Activated CD4-positive, CD25-positive, alpha-beta regulatory T cell treated with anti-CD3 and anti-CD28 coated beads, Interleukin-2, amount 50 U/mL, for 24 hours (primary cell): ENCODE data around the gene INTU.
"Not testable (repeated sequence)": the region's sequence is repeated elsewhere in the genome, so short reads cannot be mapped to it uniquely, and the experiment has no call there.

Experiments used
- ATAC-seq, 2 donors: fragments of 150-1000 bp; cut with Tn5 transposase; one replicate each; pipeline ENCODE4 v1.10.0; 2021; ENCODE audit warnings: mild to moderate bottlenecking in 1 of 2, moderate library complexity in 1 of 2

The INTU gene

DNA sequence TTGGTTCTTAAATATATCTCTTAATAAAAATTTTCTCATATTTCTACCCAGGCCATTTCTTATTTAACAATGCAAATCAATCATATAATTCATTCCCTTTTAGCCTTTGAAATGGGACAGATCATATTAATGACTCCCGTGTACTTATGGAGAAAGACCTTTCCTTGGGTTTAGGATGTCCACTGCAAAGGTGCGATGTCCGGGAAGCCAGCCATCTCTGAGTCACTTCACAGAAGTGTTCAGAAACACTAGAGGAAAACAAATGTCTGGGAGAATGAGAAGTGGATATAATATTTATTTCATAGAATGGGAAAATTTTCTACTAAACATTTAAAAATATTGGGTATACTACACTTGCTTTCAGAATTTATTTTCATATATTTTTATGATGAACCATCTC is 15.3 kb downstream of the INTU start:
- no peak for ATAC-seq

DNA sequence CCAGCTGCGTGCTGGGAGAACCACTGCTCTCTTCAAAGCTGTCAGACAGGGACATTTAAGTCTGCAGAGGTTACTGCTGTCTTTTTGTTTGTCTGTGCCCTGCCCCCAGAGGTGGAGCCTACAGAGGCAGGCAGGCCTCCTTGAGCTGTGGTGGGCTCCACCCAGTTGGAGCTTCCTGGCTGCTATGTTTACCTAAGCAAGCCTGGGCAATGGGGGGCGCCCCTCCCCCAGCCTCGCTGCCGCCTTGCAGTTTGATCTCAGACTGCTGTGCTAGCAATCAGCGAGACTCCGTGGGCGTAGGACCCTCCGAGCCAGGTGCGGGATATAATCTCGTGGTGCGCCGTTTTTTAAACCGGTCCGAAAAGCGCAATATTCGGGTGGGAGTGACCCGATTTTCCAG is 22.8 kb downstream of the INTU start:
- not testable (repeated sequence) for ATAC-seq

DNA sequence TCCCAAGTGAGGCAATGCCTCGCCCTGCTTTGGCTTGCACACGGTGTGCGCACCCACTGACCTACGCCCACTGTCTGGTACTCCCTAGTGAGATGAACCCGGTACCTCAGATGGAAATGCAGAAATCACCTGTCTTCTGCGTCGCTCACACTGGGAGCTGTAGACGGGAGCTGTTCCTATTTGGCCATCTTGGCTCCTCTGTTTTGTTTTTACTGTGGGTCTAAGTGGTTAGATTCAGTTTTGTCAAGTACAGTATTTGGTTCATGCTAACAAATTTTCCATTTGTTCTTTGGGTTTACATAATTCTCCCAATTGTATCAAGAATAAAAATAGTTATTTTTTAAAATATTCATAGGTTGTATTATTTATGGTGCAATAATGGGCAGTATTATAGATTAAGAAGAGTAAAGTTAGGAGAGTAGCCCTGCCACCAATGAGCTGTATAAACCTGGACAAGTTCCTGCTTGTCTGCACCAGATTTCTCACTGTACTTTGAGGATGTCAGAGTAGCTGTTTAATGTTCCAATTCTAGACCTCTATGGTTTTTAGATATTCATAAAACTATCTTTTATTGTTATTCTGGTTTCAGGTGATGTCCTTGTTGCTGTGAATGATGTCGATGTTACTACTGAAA is 23.4 kb downstream of the INTU start:
- ATAC-seq = no peak

DNA sequence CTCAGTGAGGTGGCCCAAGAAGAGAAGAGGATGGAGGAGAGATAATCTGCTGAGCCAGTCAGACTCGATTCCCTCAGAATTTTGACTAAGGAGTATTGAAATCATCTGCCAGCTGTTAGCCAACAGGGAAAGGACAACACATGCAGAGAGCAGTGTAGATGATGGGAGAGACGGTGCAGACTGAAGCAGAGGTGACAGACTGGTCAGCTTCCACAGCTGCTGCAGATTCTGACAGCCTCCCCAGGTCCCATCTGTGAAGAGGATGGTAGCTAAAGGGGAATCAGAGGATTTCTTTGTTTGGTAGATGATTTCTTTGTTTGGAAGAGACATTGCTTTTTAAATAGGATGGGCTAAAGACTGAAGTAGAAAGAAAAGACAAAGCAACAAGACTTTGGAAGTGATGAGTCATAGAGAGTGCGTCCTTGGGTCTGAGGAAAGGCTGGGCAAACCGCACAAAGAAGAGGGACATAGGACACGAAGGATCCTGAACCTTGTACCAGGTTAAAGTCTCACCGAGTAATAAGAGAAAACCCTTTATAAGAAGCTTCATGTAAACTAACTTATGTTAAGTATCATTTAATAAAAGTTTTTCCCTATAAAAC is 27.6 kb downstream of the INTU start:
- no peak for ATAC-seq

DNA sequence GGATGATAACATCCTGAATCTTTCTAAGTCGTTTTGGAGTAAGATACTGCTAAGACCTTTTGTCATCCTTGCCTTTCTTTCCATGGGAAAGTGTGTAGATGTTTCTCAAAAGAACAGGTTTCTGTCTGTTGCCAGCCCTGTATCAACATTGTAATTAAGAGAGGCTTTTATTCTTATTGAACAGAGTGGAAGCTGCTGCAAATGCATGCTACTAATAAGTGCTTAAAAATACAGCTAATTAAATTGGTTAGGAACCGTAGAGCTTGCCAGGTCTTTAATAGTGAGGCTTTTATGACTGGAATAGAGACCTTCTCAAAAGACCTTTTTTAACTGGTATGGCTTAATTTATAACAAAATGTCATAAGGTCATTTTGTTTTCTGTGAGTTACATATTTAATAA is 34.4 kb downstream of the INTU start:
- no peak for ATAC-seq

DNA sequence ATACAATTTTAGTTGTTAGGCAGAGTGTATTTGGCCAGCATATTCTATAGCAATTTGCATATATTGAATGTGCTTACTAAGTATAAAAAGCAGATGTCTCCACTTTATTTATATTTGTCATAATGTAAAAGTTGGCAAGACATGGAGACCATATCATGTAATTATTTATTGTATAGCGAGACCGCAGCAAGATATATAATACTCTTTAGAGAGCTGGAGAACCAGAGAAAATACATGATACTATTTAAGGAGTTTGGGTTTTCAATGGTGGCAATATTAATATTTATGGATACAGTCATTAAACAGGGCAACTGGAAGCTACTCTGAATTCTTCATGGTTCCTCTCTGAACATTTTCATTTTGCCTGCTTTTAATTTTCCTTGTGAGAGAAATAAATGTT is 35.0 kb downstream of the INTU start:
- ATAC-seq = no peak

DNA sequence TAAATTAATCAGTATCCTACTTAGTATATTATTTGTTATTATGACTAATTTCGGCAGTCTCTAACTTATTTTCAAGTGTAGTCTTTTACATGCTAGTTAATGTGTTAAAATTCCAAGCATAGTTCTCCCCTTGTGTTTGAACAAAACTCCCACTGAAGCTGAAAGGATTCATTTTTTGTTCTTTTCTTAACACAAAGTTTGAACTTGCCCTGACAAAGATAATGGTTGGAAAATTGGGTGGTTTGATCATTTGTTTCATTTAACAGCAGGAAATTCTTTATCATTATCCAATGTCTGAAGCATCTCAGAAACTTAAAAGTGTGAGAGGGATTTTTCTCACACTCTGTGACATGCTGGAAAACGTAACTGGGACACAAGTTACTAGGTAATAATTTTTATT is 36.0 kb downstream of the INTU start:
- ATAC-seq = no peak

DNA sequence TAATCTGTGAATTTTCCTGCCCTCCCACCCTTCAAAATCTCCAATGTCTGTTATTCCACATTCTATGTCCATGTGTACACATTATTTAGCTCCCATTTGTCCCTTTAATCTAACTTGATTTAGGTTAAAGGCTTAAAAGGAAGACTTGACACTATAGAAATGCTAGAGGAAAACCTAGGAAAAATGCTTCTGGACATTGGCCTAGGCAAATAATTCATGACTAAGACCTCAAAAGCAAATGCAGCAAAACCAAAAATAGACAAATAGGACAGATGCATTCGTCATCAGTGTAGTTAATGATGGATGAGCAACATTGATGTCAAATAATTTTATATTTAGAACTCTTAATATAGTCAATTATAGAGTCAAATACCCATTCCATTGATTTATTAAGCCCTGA is 36.9 kb downstream of the INTU start:
- ATAC-seq = no peak

DNA sequence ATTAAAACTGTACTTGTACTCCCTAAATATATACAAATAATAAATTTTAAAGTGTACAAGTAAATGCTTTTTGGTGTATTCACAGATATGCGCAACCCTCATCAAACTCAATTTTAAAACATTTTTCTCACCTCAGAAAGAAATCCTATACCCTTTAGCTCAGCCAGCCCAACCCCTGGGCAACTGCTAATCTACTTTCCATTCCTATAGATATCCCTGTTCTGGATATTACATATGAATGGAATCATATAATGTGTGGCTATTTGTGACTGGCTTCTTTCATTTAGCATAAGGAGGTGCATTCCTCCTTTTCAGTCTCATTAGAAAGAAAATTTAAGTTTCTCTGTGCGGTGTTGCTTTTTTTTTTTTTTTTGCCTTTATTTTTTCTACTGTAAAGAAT is 39.4 kb downstream of the INTU start:
- ATAC-seq = no peak

DNA sequence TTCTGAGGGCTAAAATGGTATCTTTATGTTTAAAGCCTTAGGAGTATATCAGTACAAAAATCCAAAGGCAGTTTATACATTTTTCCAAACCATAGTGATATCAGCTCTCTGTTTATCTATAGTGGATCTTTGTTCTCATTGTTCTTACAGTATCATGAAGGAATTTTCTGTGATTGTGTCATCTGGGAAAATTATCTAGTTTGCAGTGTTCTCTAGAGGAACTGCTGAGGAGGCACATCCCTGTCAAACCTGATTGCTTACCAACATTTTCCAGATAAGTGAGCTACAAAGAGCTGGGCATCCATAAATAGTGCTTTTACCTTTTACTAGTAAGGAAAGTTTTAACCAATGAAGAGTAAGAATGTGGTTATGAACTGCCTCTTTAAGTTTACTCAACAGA is 52.5 kb downstream of the INTU start:
- no peak for ATAC-seq

DNA sequence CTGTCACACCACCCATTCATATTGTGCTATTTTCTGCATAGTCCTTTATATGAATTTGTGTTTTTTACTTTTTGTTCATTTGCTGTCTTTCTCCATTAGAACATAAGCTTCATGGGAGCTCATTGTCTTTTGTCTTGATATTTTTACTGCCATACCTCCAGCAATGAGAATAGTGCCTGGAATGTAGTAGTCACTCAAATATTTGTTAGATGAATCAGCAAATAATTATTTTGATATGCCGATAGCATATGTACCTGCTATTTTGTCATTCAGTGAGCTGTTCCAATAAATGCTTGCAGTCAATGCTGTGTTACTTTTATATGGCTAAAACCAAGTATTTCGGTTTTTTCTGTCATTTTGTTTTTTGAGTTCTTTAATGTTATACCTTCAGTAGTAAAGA is 53.9 kb downstream of the INTU start:
- no peak for ATAC-seq

DNA sequence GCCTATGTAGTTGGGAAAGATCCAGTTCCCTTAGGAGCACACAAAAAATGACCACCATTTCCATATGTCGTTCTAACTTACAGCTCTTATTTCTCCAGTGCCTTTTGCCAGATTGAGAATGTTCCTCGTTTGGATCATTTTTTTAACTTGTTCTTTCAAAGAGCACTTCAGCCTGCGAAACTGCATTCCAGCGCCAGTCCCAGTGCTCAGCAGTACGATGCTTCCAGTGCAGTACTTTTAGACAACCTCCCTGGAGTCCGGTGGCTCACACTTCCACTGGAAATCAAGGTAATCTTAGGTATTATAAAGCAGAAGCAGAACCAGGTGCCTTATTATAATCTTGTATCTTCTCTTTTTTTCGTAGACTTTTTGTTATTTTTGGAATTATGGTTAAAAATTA is 54.8 kb downstream of the INTU start:
- ATAC-seq = no peak

DNA sequence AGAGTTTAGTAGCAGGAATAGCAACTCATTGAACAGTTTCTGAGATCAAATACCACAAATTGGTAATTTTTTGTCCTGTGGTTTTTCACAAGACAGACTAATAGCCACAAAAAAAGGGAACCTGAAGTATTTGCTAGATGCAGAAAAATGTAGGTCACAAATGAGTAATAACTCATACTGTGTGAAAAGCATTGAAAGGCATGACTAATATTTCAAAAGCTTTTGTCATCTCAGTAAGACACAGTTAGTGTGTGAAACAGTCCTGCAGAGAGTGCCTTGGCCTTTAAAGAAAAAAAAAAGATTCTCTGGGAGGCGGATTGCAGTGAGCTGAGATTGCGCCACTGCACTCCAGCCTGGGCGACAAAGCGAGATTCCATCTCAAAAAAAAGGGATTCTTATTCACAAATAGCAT is 66.0 kb downstream of the INTU start:
- peak; percentile 21 to 38 for ATAC-seq

DNA sequence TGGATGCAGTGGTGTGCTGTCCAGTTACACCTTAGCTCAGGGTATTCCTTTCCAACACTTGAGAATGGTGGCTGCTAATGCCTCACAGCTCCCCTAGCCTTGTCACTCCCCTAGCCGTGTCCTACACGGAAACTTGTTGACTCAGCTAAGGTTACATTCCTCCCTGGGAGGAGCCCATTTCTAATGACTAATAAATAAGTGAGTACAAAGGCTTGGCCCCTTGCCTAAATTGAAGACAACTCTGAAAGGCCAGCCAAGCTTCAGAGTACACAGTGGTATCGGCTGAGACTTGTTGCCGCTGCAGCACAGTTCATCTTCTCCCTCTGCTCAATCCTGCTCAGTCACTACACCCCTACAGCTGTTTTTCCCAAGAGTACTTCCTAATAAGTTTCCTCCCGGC is 76.2 kb downstream of the INTU start:
- no peak for ATAC-seq

DNA sequence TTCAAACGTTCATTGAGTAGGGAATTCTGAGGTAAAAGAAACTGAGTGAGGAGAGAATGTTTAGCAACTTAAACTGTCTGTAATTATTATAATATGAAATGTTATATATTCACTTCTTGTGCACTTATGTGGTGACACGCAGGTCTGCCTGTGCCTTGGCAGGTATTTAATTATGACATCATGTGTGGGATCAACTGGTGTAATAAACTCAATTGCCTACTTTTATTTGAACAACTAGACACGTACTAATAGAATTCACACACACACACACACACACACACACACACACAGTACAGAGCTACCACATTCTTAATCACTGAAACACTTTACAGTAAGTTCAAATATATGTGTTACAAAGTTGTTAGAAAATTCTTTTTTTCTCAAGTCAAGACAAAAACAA is 76.7 kb downstream of the INTU start:
- no peak for ATAC-seq

DNA sequence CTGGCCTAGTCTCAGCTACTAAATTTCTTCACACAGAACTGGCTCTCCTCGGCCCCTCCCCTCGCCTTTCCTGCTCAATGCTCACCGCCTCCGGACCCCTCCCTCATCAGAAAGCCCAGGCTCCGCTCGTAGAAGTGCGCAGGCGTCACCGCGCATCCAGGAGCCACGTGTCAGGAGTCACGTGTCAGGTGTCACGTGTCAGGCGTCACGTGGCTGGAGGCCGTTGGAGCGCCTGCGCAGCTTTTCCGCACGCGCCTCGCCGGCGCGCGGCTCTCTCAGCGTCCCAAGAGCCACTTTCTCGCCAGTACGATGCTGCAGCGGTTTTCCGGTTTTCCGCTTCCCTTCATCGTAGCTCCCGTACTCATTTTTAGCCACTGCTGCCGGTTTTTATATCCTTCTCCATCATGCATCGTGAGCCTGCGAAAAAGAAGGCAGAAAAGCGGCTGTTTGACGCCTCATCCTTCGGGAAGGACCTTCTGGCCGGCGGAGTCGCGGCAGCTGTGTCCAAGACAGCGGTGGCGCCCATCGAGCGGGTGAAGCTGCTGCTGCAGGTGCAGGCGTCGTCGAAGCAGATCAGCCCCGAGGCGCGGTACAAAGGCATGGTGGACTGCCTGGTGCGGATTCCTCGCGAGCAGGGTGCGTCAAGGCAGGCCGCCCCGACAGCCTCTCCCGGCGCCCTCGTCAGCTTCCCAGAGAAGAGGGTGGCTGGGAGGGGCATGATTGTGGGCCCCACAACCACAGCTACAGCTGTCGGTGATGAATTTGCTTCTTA is 97.6 kb downstream of the INTU start, which contains the start of gene SLC25A31:
Gene SLC25A31, plus strand, starts transcription at position 259 of the 772 bp plus-strand sequence. Its CDS starts 146 bp downstream, at position 405.
- ATAC-seq = no peak

DNA sequence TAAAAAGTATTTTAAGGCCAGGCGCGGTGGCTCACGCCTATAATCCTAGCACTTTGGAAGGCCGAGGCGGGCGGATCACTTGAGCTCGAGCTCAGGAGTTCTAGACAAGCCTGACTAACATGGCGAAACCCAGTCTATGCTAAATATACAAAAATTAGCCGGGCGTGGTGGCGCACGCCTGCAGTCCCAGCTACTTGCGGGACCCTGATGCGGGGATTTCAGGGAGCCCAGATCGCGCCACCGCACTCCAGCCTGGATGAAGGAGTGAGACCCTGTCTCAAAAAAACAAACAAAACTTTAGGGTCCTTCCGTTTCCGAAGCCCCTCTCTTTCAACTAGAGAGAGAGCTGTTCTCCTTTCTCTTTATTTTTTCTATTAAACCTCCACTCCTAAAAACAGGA is 98.6 kb downstream of the INTU start:
- ATAC-seq = no peak

DNA sequence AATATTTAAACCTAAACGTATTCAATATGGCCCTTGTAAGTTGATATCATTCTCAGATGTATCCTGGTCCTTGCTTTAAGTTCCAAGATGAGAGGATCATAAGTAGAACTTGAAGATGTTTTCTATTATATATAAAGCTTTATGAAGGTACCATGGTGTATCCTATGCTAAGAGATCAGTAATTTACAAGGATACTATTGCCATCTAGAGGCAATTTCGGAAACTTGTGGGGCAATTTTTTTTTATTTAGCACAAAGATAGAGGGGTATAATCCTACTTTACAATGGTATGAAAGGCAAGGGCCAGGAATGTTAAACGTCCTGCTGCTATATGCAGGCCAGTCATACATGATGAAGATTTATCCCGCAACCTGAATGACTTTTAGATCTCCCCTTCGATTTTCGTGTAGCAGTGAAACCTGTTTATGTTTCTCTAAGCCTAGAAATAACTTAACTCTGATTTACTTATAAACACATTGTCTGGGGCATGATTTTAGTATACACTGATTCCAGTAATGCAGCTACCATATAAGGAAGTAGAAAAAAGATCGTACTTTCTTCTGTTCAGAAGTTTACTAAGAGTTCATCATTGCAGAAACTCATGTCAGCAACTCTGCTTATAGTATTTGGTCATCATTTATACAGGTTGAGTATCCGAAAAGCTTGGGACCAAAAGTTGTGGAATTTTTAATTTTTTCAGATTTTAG is 100.0 kb downstream of the INTU start:
- ATAC-seq = no peak

DNA sequence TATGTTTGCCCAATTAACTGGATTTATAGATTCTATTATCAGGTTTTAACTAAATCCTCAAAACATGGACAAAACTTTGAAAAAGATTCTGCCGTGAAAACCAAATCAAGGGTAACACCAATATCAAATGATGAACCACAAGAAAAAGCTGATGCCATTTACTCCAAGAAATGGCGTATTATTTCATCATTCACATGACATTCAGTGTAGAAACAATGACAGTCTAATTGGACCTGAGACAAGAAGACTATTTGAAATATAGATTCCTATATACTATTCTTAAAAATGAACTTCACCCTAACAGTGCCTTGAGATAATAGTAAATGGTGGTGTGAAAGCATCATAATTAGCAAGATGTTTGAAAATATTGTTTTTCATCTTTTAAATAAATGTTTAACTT is 102.2 kb downstream of the INTU start:
- ATAC-seq = no peak

DNA sequence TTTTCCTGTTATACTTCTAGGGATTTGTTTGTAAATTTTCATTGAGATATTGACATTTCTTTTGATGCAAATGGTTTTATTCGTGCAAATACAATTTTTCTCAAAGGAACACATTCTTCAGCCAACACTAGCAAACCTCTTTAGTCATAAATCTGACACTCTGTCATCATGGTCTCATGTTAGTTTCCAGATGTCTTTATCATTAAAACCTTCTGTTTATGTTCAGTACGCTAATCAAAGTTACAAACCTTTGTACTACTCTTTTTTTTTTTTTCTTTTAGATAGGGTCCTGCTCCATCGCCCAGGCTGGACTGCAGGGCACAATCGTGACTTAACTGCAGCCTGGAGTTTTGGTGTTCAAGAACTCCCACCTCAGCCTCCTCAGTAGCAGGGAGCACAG is 104.5 kb downstream of the INTU start:
- ATAC-seq = no peak

DNA sequence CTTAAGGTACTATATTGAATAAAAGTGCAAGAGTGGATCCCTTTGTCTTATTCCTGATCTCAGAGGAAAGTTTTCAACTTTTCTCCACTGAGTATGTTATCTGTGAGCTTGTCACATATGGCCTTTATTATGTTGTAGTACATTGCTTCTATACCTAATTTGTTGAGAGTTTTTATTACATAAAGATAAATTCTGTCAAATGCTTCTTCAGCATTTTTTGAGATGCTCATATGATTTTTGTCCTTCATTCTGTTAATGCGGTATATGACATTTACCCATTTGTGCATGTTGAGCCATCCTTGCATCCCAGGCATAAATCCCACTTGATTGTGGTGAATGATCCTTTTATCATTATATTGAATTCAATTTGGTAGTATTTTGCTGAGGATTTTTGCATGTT is 108.5 kb downstream of the INTU start:
- ATAC-seq = no peak

DNA sequence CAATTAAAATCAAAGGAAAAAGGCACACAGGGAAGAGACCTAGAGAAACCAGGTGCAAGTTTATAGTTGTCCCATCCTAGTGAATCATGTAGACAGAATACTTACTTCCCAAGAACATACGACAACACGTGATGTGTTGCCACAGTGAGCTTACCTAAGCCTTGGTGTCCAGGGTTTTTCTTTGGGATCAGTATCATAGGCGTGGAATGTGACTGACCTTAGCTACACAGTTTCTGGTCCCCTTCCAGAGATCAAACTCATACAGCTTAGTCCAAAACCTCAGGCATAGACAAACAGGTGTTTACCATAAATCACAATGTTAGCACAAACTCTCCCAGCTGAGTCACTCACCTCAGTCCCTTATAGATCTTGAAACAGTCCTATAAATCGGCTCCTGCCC is 115.1 kb downstream of the INTU start:
- no peak for ATAC-seq

DNA sequence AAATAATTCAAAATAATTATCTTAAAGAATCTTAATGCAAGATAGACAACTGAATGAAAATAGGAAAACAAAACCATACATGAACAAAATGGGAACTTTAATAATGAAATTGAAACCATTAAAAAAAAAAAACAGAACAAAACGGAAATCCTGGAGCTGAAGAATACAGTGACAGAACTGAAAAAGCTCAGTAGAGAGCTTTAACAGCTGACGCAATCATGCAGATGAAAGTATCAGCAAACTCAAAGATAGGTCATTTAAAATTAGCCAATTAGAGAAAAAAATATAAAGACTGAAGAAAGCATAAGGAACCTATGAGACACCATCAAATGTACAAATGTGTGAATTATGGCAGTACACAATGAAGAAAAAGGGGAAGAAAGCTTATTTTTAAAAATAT is 116.2 kb downstream of the INTU start:
- ATAC-seq = no peak

DNA sequence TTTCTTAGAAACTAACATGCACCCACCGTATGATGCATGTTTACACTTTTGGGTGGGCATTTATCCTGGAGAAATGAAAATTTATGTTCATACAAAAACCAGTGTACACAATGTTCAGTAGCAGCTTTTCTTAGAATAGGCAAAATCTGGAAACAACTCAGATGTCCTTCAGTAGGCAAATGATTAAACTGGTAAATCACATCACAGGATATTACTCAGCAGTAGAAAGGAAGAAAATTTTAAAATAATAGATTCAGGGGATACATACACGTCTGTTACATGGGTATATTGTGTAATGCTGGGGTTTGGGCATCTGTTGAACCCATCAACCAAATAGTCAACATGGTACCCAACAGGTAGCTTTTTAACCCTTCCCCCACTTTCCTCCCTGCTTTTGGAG is 124.1 kb downstream of the INTU start:
- ATAC-seq = no peak
